K562 (cell line): Measurements from ENCODE around the gene GGA3. TPM values are rescaled to one million over a fixed set of nuclear protein-coding genes. Genes with fewer than 3 reads are reported as not detected.

Experiments
- ARNT ChIP-seq, 2 experiments: fragments of 450-650 bp; IDR thresholded peaks; 2 replicates each; pipeline ENCODE4 v1.6.1; 2016; ENCODE audit warnings: mild to moderate bottlenecking in 1 of 2
- ATF4 ChIP-seq: fragments of 450-650 bp; formaldehyde crosslinking; IDR thresholded peaks from 2 replicates; pipeline ENCODE4 v1.4.0; 2022; ENCODE audit warnings: mild to moderate bottlenecking, moderate library complexity
- COPS2 ChIP-seq: fragments of 450-650 bp; conservative IDR thresholded peaks from 2 replicates; pipeline ENCODE4 v1.6.1; 2016; ENCODE audit warnings: mild to moderate bottlenecking, moderate library complexity
- DNMT1 ChIP-seq: fragments of 450-650 bp; IDR thresholded peaks from 2 replicates; pipeline ENCODE4 v1.6.1; 2016; ENCODE audit warnings: antibody characterized with exemption, mild to moderate bottlenecking
- E2F4 ChIP-seq: sonication (generic); formaldehyde crosslinking; IDR thresholded peaks from 2 replicates; pipeline ENCODE4 v1.8.0; 2022; ENCODE audit warnings: mild to moderate bottlenecking, low read depth, missing genetic modification reagents
- GTF2A2 ChIP-seq: IDR thresholded peaks from 2 replicates; pipeline ENCODE4 v1.6.1; 2016; ENCODE audit warnings: mild to moderate bottlenecking, missing genetic modification characterization, missing compliant biosample characterization
- ID3 ChIP-seq, 2 experiments: fragments of 250-450 bp in 1 of 2; fragments of 450-650 bp in 1 of 2; sonication (Bioruptor Pico) in 1 of 2; IDR thresholded peaks; 2 replicates each; pipeline versions ENCODE4 v1.6.1 to v1.8.0; 2016 to 2021; ENCODE audit warnings: mild to moderate bottlenecking in 2 of 2, moderate library complexity in 2 of 2, missing compliant biosample characterization in 1 of 2, missing genetic modification characterization in 1 of 2
- MITF ChIP-seq: IDR thresholded peaks from 2 replicates; pipeline ENCODE4 v1.6.1; 2014; ENCODE audit warnings: antibody characterized with exemption
- MTA2 ChIP-seq: fragments of 450-650 bp; IDR thresholded peaks from 2 replicates; pipeline ENCODE4 v1.6.1; 2016; ENCODE audit warnings: low read depth
- MTA3 ChIP-seq: fragments of 450-650 bp; formaldehyde crosslinking; IDR thresholded peaks from 2 replicates; pipeline ENCODE4 v1.6.1; 2017; ENCODE audit warnings: mild to moderate bottlenecking, borderline replicate concordance
- NR2C2 ChIP-seq, 2 experiments: fragments of 200-800 bp in 1 of 2; sonication (Bioruptor generic) in 1 of 2; sonication (generic) in 1 of 2; formaldehyde crosslinking in 1 of 2; IDR thresholded peaks; 2 replicates each; pipeline versions ENCODE4 v1.6.1 to v1.8.0; 2016 to 2022; ENCODE audit warnings: mild to moderate bottlenecking in 1 of 2, missing compliant biosample characterization in 1 of 2, missing genetic modification characterization in 1 of 2, missing genetic modification reagents in 1 of 2
- RHOXF2B ChIP-seq: fragments of 250-450 bp; sonication (Bioruptor Pico); conservative IDR thresholded peaks from 2 replicates; pipeline ENCODE4 v1.5.1; 2021
- RUNX1 ChIP-seq: sonication (generic); IDR thresholded peaks from 2 replicates; pipeline ENCODE4 v1.6.1; 2016; ENCODE audit warnings: antibody characterized with exemption, low read depth
- SMARCA4 ChIP-seq: fragments of 450-650 bp; IDR thresholded peaks from 2 replicates; pipeline ENCODE4 v1.6.1; 2016
- SNAPC5 ChIP-seq: fragments of 250-450 bp; sonication (Bioruptor Pico); IDR thresholded peaks from 2 replicates; pipeline ENCODE4 v1.8.0; 2021; ENCODE audit warnings: moderate library complexity, mild to moderate bottlenecking, inconsistent platforms
- TAF9B ChIP-seq: fragments of 450-650 bp; IDR thresholded peaks from 2 replicates; pipeline ENCODE4 v1.6.1; 2018; ENCODE audit warnings: mild to moderate bottlenecking; ENCODE audit not compliant: partially characterized antibody
- TARDBP ChIP-seq: fragments of 450-650 bp; IDR thresholded peaks from 2 replicates; pipeline ENCODE4 v1.6.1; 2016
- TBP ChIP-seq: optimal IDR thresholded peaks from 2 replicates; pipeline ENCODE3; 2011; ENCODE audit warnings: low read depth, low read length, improper control_type of control experiment
- ZC3H11A ChIP-seq: IDR thresholded peaks from 2 replicates; pipeline ENCODE4 v1.6.1; 2012; ENCODE audit warnings: low read depth, low read length, improper control_type of control experiment
- ZNF408 ChIP-seq: fragments of 250-450 bp; sonication (Bioruptor Pico); IDR thresholded peaks from 2 replicates; pipeline ENCODE4 v1.4.0; 2020; ENCODE audit warnings: low read depth, mild to moderate bottlenecking, moderate library complexity
- ZNF551 ChIP-seq: fragments of 250-450 bp; sonication (Bioruptor Pico); IDR thresholded peaks from 2 replicates; pipeline ENCODE4 v1.5.0; 2021; ENCODE audit warnings: mild to moderate bottlenecking, moderate library complexity
- ZNF589 ChIP-seq: fragments of 200-800 bp; sonication (Bioruptor generic); IDR thresholded peaks from 2 replicates; pipeline ENCODE4 v1.6.1; 2016; ENCODE audit warnings: low read depth, missing genetic modification characterization, missing compliant biosample characterization
- ZNF639 ChIP-seq, 2 experiments: fragments of 200-800 bp in 1 of 2; sonication (Bioruptor generic) in 1 of 2; sonication (generic) in 1 of 2; formaldehyde crosslinking in 1 of 2; IDR thresholded peaks in 1 of 2; conservative IDR thresholded peaks in 1 of 2; 2 replicates each; pipeline versions ENCODE4 v1.5.0 to v1.6.1; 2016 to 2020; ENCODE audit warnings: missing compliant biosample characterization in 1 of 2, missing genetic modification characterization in 1 of 2, missing genetic modification reagents in 1 of 2
- polyA plus RNA-seq, 8 experiments: library from polyadenylated mRNA; depleted of rRNA in 4 of 8; stranded (reverse) in 5 of 8; unstranded in 3 of 8; fragments of >200 nt; fragmentation: Nextera tagmentation in 2 of 8; fragmentation: Illumina TruSeq in 1 of 8; extraction: Ambion mirVana in 2 of 8; extraction: Trizol in 1 of 8; gene quantifications; 2 replicates each; pipeline versions ENCODE4 v1.2.1 to v1.2.3, GENCODE V29; 2011 to 2014; ENCODE audit warnings: inconsistent platforms in 1 of 8, missing spikeins in 1 of 8
- total RNA-seq, 7 experiments: library from RNA; depleted of rRNA in 6 of 7; stranded (reverse); fragments of >200 nt in 6 of 7; fragmentation: Illumina TruSeq in 2 of 7; extraction: Trizol in 2 of 7; gene quantifications; 2 replicates each; pipeline versions ENCODE4 v1.2.1 to v1.2.3, GENCODE V29; 2011 to 2021; ENCODE audit warnings: low replicate concordance in 1 of 7

The GGA3 gene
- total and polyA plus RNA-seq, 9 of the 15 experiments (the other 6 are each of a cell fraction or from before 2014, with no cell fraction given): 5.7 to 64.9 (median 25.4) TPM

GRCh38 chr17:75289832-75290337 lies 28.5 kb upstream of the GGA3 start (continued):
- TF ChIP-seq TBP (no peak), MITF (0 out of 2 replicates have a peak, but pooled peaks have one; percentile 0), RUNX1 (no peak), ARNT (IDR thresholded peaks at IDR 0.05) (peak; percentile 50 to 68; a peak in 1 of 4 replicates), SMARCA4 (peak; percentile 78; the same call in 1 of the 2 replicates), ZNF408 (CRISPR knock-in tag) (no peak), COPS2 (no peak), ZNF551 (CRISPR knock-in tag) (no peak), ATF4 (CRISPR knock-in tag) (no peak), ID3 (CRISPR knock-in tag; IDR thresholded peaks at IDR 0.05) (no peak), ID3 (tag; IDR thresholded peaks at IDR 0.05) (peak; percentile 13; the same call in 1 of the 2 replicates), SNAPC5 (no peak), ZNF639 (CRISPR knock-in tag; conservative IDR thresholded peaks at IDR 0.05 in 1 of 2, IDR thresholded peaks at IDR 0.05 in 1 of 2) (peak in 1 of 2 experiments; percentile 14; a peak in 1 of 4 replicates), TAF9B (peak; percentile 45), E2F4 (CRISPR knock-in tag) (no peak), TARDBP (no peak), NR2C2 (CRISPR knock-in tag; IDR thresholded peaks at IDR 0.05) (no peak), NR2C2 (tag; IDR thresholded peaks at IDR 0.05) (peak; percentile 92), DNMT1 (no peak), MTA3 (no peak), ZC3H11A (no peak), GTF2A2 (tag) (no peak), RHOXF2B (CRISPR knock-in tag) (0 out of 2 replicates have a peak, but pooled peaks have one; percentile 52), MTA2 (peak; percentile 12; the same call in 1 of the 2 replicates), ZNF589 (CRISPR knock-in tag) (no peak)
